Astrocyte (in vitro differentiated cells and primary cell): Measurements from ENCODE around the gene NKX1-2. TPM values are rescaled to one million over a fixed set of nuclear protein-coding genes. Genes with fewer than 3 reads are reported as not detected.

ENCODE experiments used
- DNase-seq: peaks from one replicate; pipeline ENCODE4 v3.0.0-alpha.2; 2010; ENCODE audit warnings: low read depth
- FAIRE-seq: peaks from 2 replicates; lab custom pipeline; 2011; peaks lifted over from hg19 to GRCh38; lab: Jason Lieb, UNC
- H2AFZ ChIP-seq: 2 replicates; pipeline ENCODE4 v1.6.0; 2012; ENCODE audit warnings: low read depth, low read length, inconsistent platforms
- H3K27ac ChIP-seq: 2 replicates; pipeline ENCODE4 v1.5.1; 2011; ENCODE audit warnings: low read depth, low read length, inconsistent platforms
- H3K27me3 ChIP-seq: 2 replicates; pipeline ENCODE4 v1.6.0; 2011; ENCODE audit warnings: low read length, inconsistent platforms; ENCODE audit not compliant: insufficient read depth
- H3K36me3 ChIP-seq: 2 replicates; pipeline ENCODE4 v1.5.1; 2011; ENCODE audit warnings: low read length, inconsistent platforms; ENCODE audit not compliant: insufficient read depth
- H3K4me1 ChIP-seq: 2 replicates; pipeline ENCODE4 v1.5.1; 2011; ENCODE audit warnings: low read length, inconsistent platforms; ENCODE audit not compliant: insufficient read depth
- H3K4me2 ChIP-seq: 2 replicates; pipeline ENCODE4 v1.6.0; 2012; ENCODE audit warnings: low read length, inconsistent platforms
- H3K4me3 ChIP-seq: 2 replicates; pipeline ENCODE4 v1.5.1; 2011; ENCODE audit warnings: low read depth, mild to moderate bottlenecking, low read length, inconsistent platforms; ENCODE audit not compliant: insufficient read depth
- H3K79me2 ChIP-seq: 2 replicates; pipeline ENCODE4 v1.6.0; 2012; ENCODE audit warnings: mild to moderate bottlenecking, low read length, inconsistent platforms; ENCODE audit not compliant: insufficient read depth
- H3K9ac ChIP-seq: 2 replicates; pipeline ENCODE4 v1.6.0; 2012; ENCODE audit warnings: mild to moderate bottlenecking, low read length, inconsistent platforms
- H3K9me3 ChIP-seq: 2 replicates; pipeline ENCODE4 v1.5.1; 2012; ENCODE audit warnings: low read depth, mild to moderate bottlenecking, low read length, inconsistent platforms; ENCODE audit not compliant: insufficient read depth
- H4K20me1 ChIP-seq: 2 replicates; pipeline ENCODE4 v1.6.0; 2012; ENCODE audit warnings: low read length, inconsistent platforms; ENCODE audit not compliant: insufficient read depth
- H3K27ac Mint-ChIP-seq: one replicate; pipeline ENCODE4 v1.8.0; 2021; ENCODE audit warnings: mild to moderate bottlenecking, mixed read lengths; ENCODE audit not compliant: unreplicated experiment
- H3K27me3 Mint-ChIP-seq: one replicate; pipeline ENCODE4 v1.8.0; 2021; ENCODE audit warnings: low read depth, mixed read lengths; ENCODE audit not compliant: unreplicated experiment
- H3K36me3 Mint-ChIP-seq: one replicate; pipeline ENCODE4 v1.8.0; 2021; ENCODE audit warnings: low read depth, mixed read lengths; ENCODE audit not compliant: unreplicated experiment
- H3K4me1 Mint-ChIP-seq: one replicate; pipeline ENCODE4 v1.8.0; 2021; ENCODE audit warnings: low read depth, mixed read lengths; ENCODE audit not compliant: unreplicated experiment
- H3K4me3 Mint-ChIP-seq: one replicate; pipeline ENCODE4 v1.8.0; 2021; ENCODE audit warnings: mild to moderate bottlenecking, moderate library complexity, mixed read lengths; ENCODE audit not compliant: unreplicated experiment
- H3K9me3 Mint-ChIP-seq: one replicate; pipeline ENCODE4 v1.8.0; 2021; ENCODE audit warnings: mild to moderate bottlenecking, mixed read lengths; ENCODE audit not compliant: unreplicated experiment
- CTCF ChIP-seq: IDR thresholded peaks from 2 replicates; pipeline ENCODE4 v1.5.1; 2011; ENCODE audit warnings: low read depth, mild to moderate bottlenecking, inconsistent platforms, low read length, moderate library complexity; ENCODE audit not compliant: insufficient read depth
- EZH2 ChIP-seq: IDR thresholded peaks from 2 replicates; pipeline ENCODE4 v1.6.1; 2012; ENCODE audit warnings: mild to moderate bottlenecking, low read length, inconsistent platforms; ENCODE audit not compliant: insufficient read depth
- total RNA-seq: library from RNA; stranded (reverse); gene quantifications from 2 replicates; pipeline ENCODE4 v1.2.1, GENCODE V29; 2021

The NKX1-2 gene
- total RNA-seq, 1 donor from 2014 or later, result not detected

GRCh38 chr10:124455441-124455840 lies 5.6 kb upstream of the NKX1-2 start:
- H3K27me3 Mint-ChIP-seq, result peaks cover 53% of the 10 kb centered on the region
- H3K4me1 Mint-ChIP-seq, result peaks cover under 1% of the 10 kb centered on the region
- H3K9me3 Mint-ChIP-seq, result peaks cover 7% of the 10 kb centered on the region
- H3K79me2 ChIP-seq, result no peaks in the 10 kb centered on the region
- TF ChIP-seq EZH2 (no peak), CTCF (no peak)
- no peaks in the 10 kb centered on the region for H3K36me3 Mint-ChIP-seq
- H3K4me1 ChIP-seq, result no peaks in the 10 kb centered on the region
- H3K4me3 Mint-ChIP-seq, result no peak overlapping the region
- H2AFZ ChIP-seq, result no peak overlapping the region
- H3K4me3 ChIP-seq, result no peak overlapping the region
- FAIRE-seq, result no peak
- H3K4me2 ChIP-seq, result no peak overlapping the region
- H3K27ac ChIP-seq, result no peak overlapping the region
- DNase-seq, result no peak
- no peaks in the 10 kb centered on the region for H3K9me3 ChIP-seq
- no peaks in the 10 kb centered on the region for H3K36me3 ChIP-seq
- H3K9ac ChIP-seq, result no peak overlapping the region
- peaks cover 55% of the 10 kb centered on the region for H3K27me3 ChIP-seq
- H3K27ac Mint-ChIP-seq, result no peak overlapping the region
- no peaks in the 10 kb centered on the region for H4K20me1 ChIP-seq

GRCh38 chr10:124453960-124454610 lies 4.2 kb upstream of the NKX1-2 start:
- no peaks in the 10 kb centered on the region for H3K4me1 ChIP-seq
- H3K79me2 ChIP-seq, result no peaks in the 10 kb centered on the region
- peaks cover 2% of the 10 kb centered on the region for H4K20me1 ChIP-seq
- Mint-ChIP-seq H3K9me3 (no peaks in the 10 kb centered on the region), H3K27me3 (peaks cover 61% of the 10 kb centered on the region), H3K4me1 (peaks cover 4% of the 10 kb centered on the region), H3K36me3 (no peaks in the 10 kb centered on the region), H3K27ac (no peak overlapping the region), H3K4me3 (no peak overlapping the region)
- TF ChIP-seq EZH2, result no peak
- TF ChIP-seq CTCF, result no peak
- no peak overlapping the region for H3K4me2 ChIP-seq
- no peak overlapping the region for H2AFZ ChIP-seq
- no peak overlapping the region for H3K27ac ChIP-seq
- H3K4me3 ChIP-seq, result no peak overlapping the region
- H3K9me3 ChIP-seq, result no peaks in the 10 kb centered on the region
- no peak overlapping the region for H3K9ac ChIP-seq
- no peak for FAIRE-seq
- no peak for DNase-seq
- H3K27me3 ChIP-seq, result peaks cover 62% of the 10 kb centered on the region
- no peaks in the 10 kb centered on the region for H3K36me3 ChIP-seq

- Histone ChIP-seq H3K4me3 (no peak overlapping the region), H3K4me2 (no peak overlapping the region), H3K9ac (no peak overlapping the region), H3K27ac (no peak overlapping the region), H3K4me1 (no peaks in the 10 kb centered on the region), H4K20me1 (peaks cover 5% of the 10 kb centered on the region), H3K9me3 (no peaks in the 10 kb centered on the region), H3K79me2 (no peaks in the 10 kb centered on the region), H2AFZ (no peak overlapping the region), H3K27me3 (peaks cover 81% of the 10 kb centered on the region), H3K36me3 (no peaks in the 10 kb centered on the region)
- Mint-ChIP-seq H3K4me3 (no peak overlapping the region), H3K27ac (no peak overlapping the region), H3K9me3 (peaks cover 2% of the 10 kb centered on the region), H3K4me1 (peaks cover 4% of the 10 kb centered on the region), H3K36me3 (no peaks in the 10 kb centered on the region), H3K27me3 (peaks cover 74% of the 10 kb centered on the region)
- TF ChIP-seq EZH2, result peak; percentile 19
- TF ChIP-seq CTCF, result no peak
- FAIRE-seq, result no peak
- DNase-seq, result no peak
These were observed 1.4 kb upstream of the NKX1-2 start for GRCh38 chr10:124451276-124451675.
